WTC11 (cell line): ENCODE measurements around the gene RNASEL. TPM values are rescaled to one million over a fixed set of nuclear protein-coding genes. Genes with fewer than 3 reads are reported as not detected.

ENCODE experiments used
- ATAC-seq: fragments of 200-7000 bp; cut with Tn5 transposase; 2 replicates; pipeline ENCODE4 v1.10.0; 2021; ENCODE audit warnings: mild to moderate bottlenecking, moderate library complexity
- CTCF ChIA-PET: fragments of 300-600 bp; sonication (Branson Sonifier 250); formaldehyde crosslinking; loops from one replicate; lab custom pipeline; 2021; ENCODE audit warnings: antibody characterized with exemption; lab: Charles Lee
- POLR2A ChIA-PET: fragments of 350-600 bp; sonication (Branson Sonifier 250); formaldehyde crosslinking; loops from one replicate; lab custom pipeline; 2021; ENCODE audit warnings: antibody characterized with exemption; lab: Charles Lee
- DNase-seq: peaks from one replicate; pipeline ENCODE4 v3.0.0; 2021; ENCODE audit warnings: low spot score
- H3K27ac Mint-ChIP-seq: 2 replicates; pipeline ENCODE4 v1.8.0; 2021; ENCODE audit warnings: mixed read lengths
- H3K27me3 Mint-ChIP-seq: 2 replicates; pipeline ENCODE4 v1.8.0; 2021; ENCODE audit warnings: low read depth, mild to moderate bottlenecking, moderate library complexity, mixed read lengths
- H3K36me3 Mint-ChIP-seq: 2 replicates; pipeline ENCODE4 v1.8.0; 2021; ENCODE audit warnings: mixed read lengths
- H3K4me1 Mint-ChIP-seq: 2 replicates; pipeline ENCODE4 v1.8.0; 2022; ENCODE audit warnings: mixed read lengths
- H3K4me3 Mint-ChIP-seq: 2 replicates; pipeline ENCODE4 v1.8.0; 2021; ENCODE audit warnings: mild to moderate bottlenecking, moderate library complexity, mixed read lengths
- H3K9me3 Mint-ChIP-seq: 2 replicates; pipeline ENCODE4 v1.8.0; 2021; ENCODE audit warnings: mixed read lengths
- ARID4B ChIP-seq: sonication (generic); formaldehyde crosslinking; IDR thresholded peaks from 2 replicates; pipeline ENCODE4 v1.8.0; 2023; ENCODE audit warnings: missing genetic modification reagents, mild to moderate bottlenecking, borderline replicate concordance
- CTCF ChIP-seq: fragments of 200-600 bp; IDR thresholded peaks from 2 replicates; pipeline ENCODE4 v1.8.0; 2022; ENCODE audit warnings: antibody characterized with exemption
- ESRRA ChIP-seq: sonication (generic); formaldehyde crosslinking; IDR thresholded peaks from 2 replicates; pipeline ENCODE4 v1.8.1; 2022; ENCODE audit warnings: mild to moderate bottlenecking, missing genetic modification reagents, borderline replicate concordance
- JUN ChIP-seq: sonication (generic); formaldehyde crosslinking; IDR thresholded peaks from 2 replicates; pipeline ENCODE4 v1.8.0; 2023; ENCODE audit warnings: mild to moderate bottlenecking, missing genetic modification reagents
- NFE2L1 ChIP-seq: sonication (generic); formaldehyde crosslinking; IDR thresholded peaks from 2 replicates; pipeline ENCODE4 v1.8.1; 2023; ENCODE audit warnings: missing genetic modification reagents
- PRDM15 ChIP-seq: sonication (generic); formaldehyde crosslinking; IDR thresholded peaks from 2 replicates; pipeline ENCODE4 v1.8.0; 2022; ENCODE audit warnings: missing genetic modification reagents
- SOX15 ChIP-seq: fragments of 250-450 bp; sonication (Bioruptor Pico); IDR thresholded peaks from 2 replicates; pipeline ENCODE4 v1.9.0; 2021; ENCODE audit warnings: mild to moderate bottlenecking
- ZNF219 ChIP-seq: sonication (generic); formaldehyde crosslinking; IDR thresholded peaks from 2 replicates; pipeline ENCODE4 v1.8.0; 2023; ENCODE audit warnings: missing genetic modification reagents, mild to moderate bottlenecking, borderline replicate concordance
- ZNF396 ChIP-seq: fragments of 250-450 bp; sonication (Bioruptor Pico); IDR thresholded peaks from 2 replicates; pipeline ENCODE4 v1.8.0; 2021; ENCODE audit warnings: mild to moderate bottlenecking, moderate library complexity, borderline replicate concordance
- ZNF425 ChIP-seq: fragments of 250-450 bp; sonication (Bioruptor Pico); conservative IDR thresholded peaks from 2 replicates; pipeline ENCODE4 v1.9.0; 2021; ENCODE audit warnings: mild to moderate bottlenecking
- ZNF671 ChIP-seq: fragments of 250-450 bp; sonication (Bioruptor Pico); IDR thresholded peaks from 2 replicates; pipeline ENCODE4 v1.8.0; 2021; ENCODE audit warnings: mild to moderate bottlenecking
- total RNA-seq: library from RNA; stranded (reverse); gene quantifications from 3 replicates; pipeline ENCODE4 v1.2.3, GENCODE V29; 2021

Gene RNASEL
- total RNA-seq, 1 experiment from 2014 or later, result 0.77 TPM

- H3K4me3 Mint-ChIP-seq, result no peak overlapping the region
- DNase-seq (no peak), ATAC-seq (no peak)
- no peaks in the 10 kb centered on the region for H3K36me3 Mint-ChIP-seq
- H3K4me1 Mint-ChIP-seq, result peaks cover 5% of the 10 kb centered on the region
- TF ChIP-seq ZNF425 (CRISPR knock-in tag), result no peak
- TF ChIP-seq ARID4B (CRISPR knock-in tag), result no peak
- TF ChIP-seq ZNF396 (CRISPR knock-in tag), result no peak
- TF ChIP-seq PRDM15 (CRISPR knock-in tag), result no peak
- TF ChIP-seq NFE2L1 (CRISPR knock-in tag), result no peak
- TF ChIP-seq ZNF219 (CRISPR knock-in tag), result no peak
- TF ChIP-seq SOX15, result no peak
- no peak for TF ChIP-seq ESRRA (CRISPR knock-in tag)
- CTCF ChIA-PET, result no interaction called here
- no peak overlapping the region for H3K27ac Mint-ChIP-seq
- POLR2A ChIA-PET, result no interaction called here
- no peaks in the 10 kb centered on the region for H3K27me3 Mint-ChIP-seq
- H3K9me3 Mint-ChIP-seq, result peaks cover 6% of the 10 kb centered on the region
These were observed 21.4 kb downstream of the RNASEL start for GRCh38 chr1:182567629-182568028.

- Mint-ChIP-seq H3K4me3 (no peak overlapping the region), H3K4me1 (peaks cover 5% of the 10 kb centered on the region), H3K27ac (no peak overlapping the region)
- CTCF ChIA-PET, result no interaction called here
- ATAC-seq (no peak), DNase-seq (no peak)
- TF ChIP-seq ZNF671 (CRISPR knock-in tag), result no peak
- TF ChIP-seq ZNF396 (CRISPR knock-in tag), result no peak
- no peak for TF ChIP-seq JUN (CRISPR knock-in tag)
- TF ChIP-seq CTCF, result no peak
- TF ChIP-seq, all 79 proteins: peak for 0
- H3K9me3 Mint-ChIP-seq, result no peaks in the 10 kb centered on the region
- H3K27me3 Mint-ChIP-seq, result no peaks in the 10 kb centered on the region
- POLR2A ChIA-PET, result no interaction called here
- H3K36me3 Mint-ChIP-seq, result no peaks in the 10 kb centered on the region
These were observed 23.5 kb downstream of the RNASEL start for GRCh38 chr1:182565537-182565936.
